ENCODE results near the gene TRAM2.

TRAM2 gene

GRCh38 chr6:52518279-52518945 is 58.4 kb downstream of the TRAM2 start:
- Histone ChIP-seq H3K27ac (ENCODE audit: poor library complexity, severe bottlenecking) (peak overlapping the region; percentile 96), H3K4me3 (ENCODE audit: severe bottlenecking) (no peak overlapping the region), H3K4me1 (ENCODE audit: insufficient read depth, poor library complexity, severe bottlenecking) (peaks cover 63% of the 10 kb centered on the region), H3K9me3 (ENCODE audit: severe bottlenecking) (no peaks in the 10 kb centered on the region), H3K27me3 (ENCODE audit: insufficient read depth, poor library complexity, severe bottlenecking) (no peaks in the 10 kb centered on the region), H3K36me3 (ENCODE audit: low read depth) (peaks cover 28% of the 10 kb centered on the region)
- ATAC-seq (ENCODE audit: low read depth) (no peak), DNase-seq (ENCODE audit: low spot score) (no peak)
- no peak for TF ChIP-seq CTCF (IDR thresholded peaks at IDR 0.05; ENCODE audit: poor library complexity, severe bottlenecking)

- Histone ChIP-seq H3K9me3 (ENCODE audit: severe bottlenecking) (no peaks in the 10 kb centered on the region), H3K27me3 (ENCODE audit: insufficient read depth, poor library complexity, severe bottlenecking) (no peaks in the 10 kb centered on the region), H3K27ac (ENCODE audit: poor library complexity, severe bottlenecking) (peak overlapping the region; percentile 96), H3K36me3 (ENCODE audit: low read depth) (peaks cover 28% of the 10 kb centered on the region), H3K4me3 (ENCODE audit: severe bottlenecking) (no peak overlapping the region), H3K4me1 (ENCODE audit: insufficient read depth, poor library complexity, severe bottlenecking) (peaks cover 60% of the 10 kb centered on the region)
- peak; percentile 87 for ATAC-seq (ENCODE audit: low read depth)
- no peak for TF ChIP-seq CTCF (IDR thresholded peaks at IDR 0.05; ENCODE audit: poor library complexity, severe bottlenecking)
- DNase-seq (ENCODE audit: low spot score): peak; percentile 90
These were observed 59.2 kb downstream of the TRAM2 start for GRCh38 chr6:52517502-52518278.

- H3K9me3 ChIP-seq (ENCODE audit: severe bottlenecking): no peaks in the 10 kb centered on the region
- H3K27ac ChIP-seq (ENCODE audit: poor library complexity, severe bottlenecking): peak overlapping the region; percentile 96
- no peak for TF ChIP-seq CTCF (IDR thresholded peaks at IDR 0.05; ENCODE audit: poor library complexity, severe bottlenecking)
- peaks cover 28% of the 10 kb centered on the region for H3K36me3 ChIP-seq (ENCODE audit: low read depth)
- no peak overlapping the region for H3K4me3 ChIP-seq (ENCODE audit: severe bottlenecking)
- H3K27me3 ChIP-seq (ENCODE audit: insufficient read depth, poor library complexity, severe bottlenecking): no peaks in the 10 kb centered on the region
- ATAC-seq (ENCODE audit: low read depth) (no peak), DNase-seq (ENCODE audit: low spot score) (no peak)
- peaks cover 60% of the 10 kb centered on the region for H3K4me1 ChIP-seq (ENCODE audit: insufficient read depth, poor library complexity, severe bottlenecking)
These were observed 59.9 kb downstream of the TRAM2 start for GRCh38 chr6:52516943-52517342.

- H3K36me3 ChIP-seq (ENCODE audit: low read depth): peaks cover 30% of the 10 kb centered on the region
- peak overlapping the region; percentile 96 for H3K27ac ChIP-seq (ENCODE audit: poor library complexity, severe bottlenecking)
- DNase-seq (ENCODE audit: low spot score): no peak
- no peak overlapping the region for H3K4me3 ChIP-seq (ENCODE audit: severe bottlenecking)
- ATAC-seq (ENCODE audit: low read depth): no peak
- no peaks in the 10 kb centered on the region for H3K27me3 ChIP-seq (ENCODE audit: insufficient read depth, poor library complexity, severe bottlenecking)
- no peaks in the 10 kb centered on the region for H3K9me3 ChIP-seq (ENCODE audit: severe bottlenecking)
- no peak for TF ChIP-seq CTCF (IDR thresholded peaks at IDR 0.05; ENCODE audit: poor library complexity, severe bottlenecking)
- peaks cover 63% of the 10 kb centered on the region for H3K4me1 ChIP-seq (ENCODE audit: insufficient read depth, poor library complexity, severe bottlenecking)
These were observed 60.6 kb downstream of the TRAM2 start for GRCh38 chr6:52516269-52516668.

Data from RWPE2 (cell line).